Measurements from ENCODE around the gene VSIG2.

DNA sequence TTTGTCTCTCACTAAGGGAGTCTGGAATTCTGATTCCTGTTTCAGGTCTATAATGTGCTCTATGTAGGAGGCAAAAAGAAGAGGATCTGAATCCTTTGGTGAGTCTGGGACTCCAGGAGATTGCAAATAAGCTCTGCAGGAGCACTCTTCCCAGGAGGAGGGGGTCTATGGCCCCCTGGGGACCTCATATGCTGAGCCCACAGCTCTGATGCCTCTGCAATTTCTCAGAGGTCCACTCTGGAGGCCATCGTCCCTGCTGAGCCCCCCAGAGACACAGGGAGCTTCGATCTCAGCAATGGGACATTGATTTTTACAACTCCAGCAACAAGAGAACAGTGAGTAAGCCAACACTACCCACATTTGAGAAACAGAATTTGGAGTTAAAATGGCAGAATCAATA lies 32.5 kb downstream of the VSIG2 start:
- TF ChIP-seq, protein P1, sequence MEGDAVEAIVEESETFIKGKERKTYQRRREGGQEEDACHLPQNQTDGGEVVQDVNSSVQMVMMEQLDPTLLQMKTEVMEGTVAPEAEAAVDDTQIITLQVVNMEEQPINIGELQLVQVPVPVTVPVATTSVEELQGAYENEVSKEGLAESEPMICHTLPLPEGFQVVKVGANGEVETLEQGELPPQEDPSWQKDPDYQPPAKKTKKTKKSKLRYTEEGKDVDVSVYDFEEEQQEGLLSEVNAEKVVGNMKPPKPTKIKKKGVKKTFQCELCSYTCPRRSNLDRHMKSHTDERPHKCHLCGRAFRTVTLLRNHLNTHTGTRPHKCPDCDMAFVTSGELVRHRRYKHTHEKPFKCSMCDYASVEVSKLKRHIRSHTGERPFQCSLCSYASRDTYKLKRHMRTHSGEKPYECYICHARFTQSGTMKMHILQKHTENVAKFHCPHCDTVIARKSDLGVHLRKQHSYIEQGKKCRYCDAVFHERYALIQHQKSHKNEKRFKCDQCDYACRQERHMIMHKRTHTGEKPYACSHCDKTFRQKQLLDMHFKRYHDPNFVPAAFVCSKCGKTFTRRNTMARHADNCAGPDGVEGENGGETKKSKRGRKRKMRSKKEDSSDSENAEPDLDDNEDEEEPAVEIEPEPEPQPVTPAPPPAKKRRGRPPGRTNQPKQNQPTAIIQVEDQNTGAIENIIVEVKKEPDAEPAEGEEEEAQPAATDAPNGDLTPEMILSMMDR (IDR thresholded peaks at IDR 0.05): no peak
- TF ChIP-seq POLR2A (IDR thresholded peaks at IDR 0.05): no peak
